ENCODE measurements around the gene TLX2.

GRCh38 chr2:74503506-74504475 is 10.5 kb upstream of the TLX2 start:
- no peak for TF ChIP-seq CTCF (IDR thresholded peaks at IDR 0.05; ENCODE audit: extremely low read depth in 1 of 2, insufficient read depth in 1 of 2, low read depth in 1 of 2, low read length in 2 of 2)
- no peak for TF ChIP-seq POLR2A (IDR thresholded peaks at IDR 0.05; ENCODE audit: low read depth, low read length)
